ENCODE measurements around the gene SLC2A9.

DNA sequence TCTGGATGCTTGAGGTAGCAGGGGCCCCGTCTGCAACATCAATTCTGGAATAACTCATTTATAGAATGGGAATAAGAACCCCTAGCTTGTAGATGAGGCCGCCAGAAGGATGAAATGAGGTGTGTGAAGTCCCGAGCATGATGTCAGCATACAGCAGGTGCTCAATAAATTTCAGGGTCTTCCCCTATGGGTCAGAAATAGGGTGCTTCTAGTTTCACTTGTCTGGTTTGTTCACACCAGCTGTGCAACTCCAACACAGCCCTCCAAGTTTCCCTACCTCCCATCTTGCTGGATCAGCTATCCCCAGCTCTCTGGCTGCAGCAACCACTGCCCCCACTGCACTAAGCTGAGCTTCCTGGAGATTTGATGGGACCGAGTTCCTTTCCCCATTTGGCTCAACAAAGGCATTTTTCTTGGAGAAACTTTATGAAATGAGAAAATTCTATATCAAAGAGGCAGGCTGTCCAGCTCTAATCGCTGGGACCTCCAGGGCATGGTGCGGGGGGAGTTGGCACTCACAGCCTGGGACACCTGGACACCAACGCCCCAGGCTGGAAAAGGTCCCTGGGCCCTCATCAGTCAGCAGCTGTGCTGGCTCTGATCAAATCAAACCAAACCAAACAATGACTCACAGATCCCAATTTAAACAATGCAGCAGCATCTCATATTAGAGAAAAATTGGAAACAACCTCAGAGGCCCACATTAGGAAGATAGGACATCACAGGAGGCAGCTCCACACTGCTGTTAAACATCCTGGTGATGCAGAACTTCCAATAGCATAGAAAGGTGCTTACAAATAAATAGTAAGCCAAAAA lies 13.3 kb downstream of the SLC2A9 start:
- TF ChIP-seq, protein P1, sequence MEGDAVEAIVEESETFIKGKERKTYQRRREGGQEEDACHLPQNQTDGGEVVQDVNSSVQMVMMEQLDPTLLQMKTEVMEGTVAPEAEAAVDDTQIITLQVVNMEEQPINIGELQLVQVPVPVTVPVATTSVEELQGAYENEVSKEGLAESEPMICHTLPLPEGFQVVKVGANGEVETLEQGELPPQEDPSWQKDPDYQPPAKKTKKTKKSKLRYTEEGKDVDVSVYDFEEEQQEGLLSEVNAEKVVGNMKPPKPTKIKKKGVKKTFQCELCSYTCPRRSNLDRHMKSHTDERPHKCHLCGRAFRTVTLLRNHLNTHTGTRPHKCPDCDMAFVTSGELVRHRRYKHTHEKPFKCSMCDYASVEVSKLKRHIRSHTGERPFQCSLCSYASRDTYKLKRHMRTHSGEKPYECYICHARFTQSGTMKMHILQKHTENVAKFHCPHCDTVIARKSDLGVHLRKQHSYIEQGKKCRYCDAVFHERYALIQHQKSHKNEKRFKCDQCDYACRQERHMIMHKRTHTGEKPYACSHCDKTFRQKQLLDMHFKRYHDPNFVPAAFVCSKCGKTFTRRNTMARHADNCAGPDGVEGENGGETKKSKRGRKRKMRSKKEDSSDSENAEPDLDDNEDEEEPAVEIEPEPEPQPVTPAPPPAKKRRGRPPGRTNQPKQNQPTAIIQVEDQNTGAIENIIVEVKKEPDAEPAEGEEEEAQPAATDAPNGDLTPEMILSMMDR (IDR thresholded peaks at IDR 0.05), result no peak
- no peak for TF ChIP-seq POLR2A (IDR thresholded peaks at IDR 0.05)
